ENCODE results near the gene TMCC2. TPM values are rescaled to one million over a fixed set of nuclear protein-coding genes. Genes with fewer than 3 reads are reported as not detected.

The TMCC2 gene
- total and polyA plus RNA-seq, 2 donors from 2014 or later: 1.3 to 3.5 TPM

- Histone ChIP-seq H3K9ac (ENCODE audit: low read length in 3 of 3) (peak overlapping the region in 1 of 3 donors; percentile 16), H3K36me3 (ENCODE audit: control insufficient read depth in 2 of 3, insufficient read depth in 3 of 3, low read length in 3 of 3) (no peaks in the 10 kb centered on the region), H3K27ac (ENCODE audit: low read depth in 2 of 2, low read length in 2 of 2) (no peak overlapping the region), H3K27me3 (ENCODE audit: control insufficient read depth, insufficient read depth, low read length) (no peaks in the 10 kb centered on the region), H3K9me3 (ENCODE audit: control insufficient read depth in 2 of 3, insufficient read depth in 1 of 3, low read length in 3 of 3) (no peaks in the 10 kb centered on the region), H3K4me1 (ENCODE audit: control insufficient read depth in 2 of 3, insufficient read depth in 2 of 3, low read depth in 1 of 3, low read length in 3 of 3) (peaks cover 0 to 16% (median 15%) of the 10 kb centered on the region in 3 donors), H3K4me3 (ENCODE audit: low read length in 3 of 3) (no peak overlapping the region)
- intact Hi-C loops (cut with DNase I): no loop called here
- no peak for FAIRE-seq
- no peak for TF ChIP-seq CTCF (IDR thresholded peaks at IDR 0.05; ENCODE audit: borderline replicate concordance, extremely low read depth, insufficient read depth)
- DNase-seq: no peak
Observed at GRCh38 chr1:205225901-205226765, 1.6 kb upstream of the TMCC2 start.

- H3K9ac ChIP-seq (ENCODE audit: low read length in 3 of 3): peak overlapping the region in 2 of 3 donors; percentile 53 to 65
- no peak overlapping the region for H3K27ac ChIP-seq (ENCODE audit: low read depth in 2 of 2, low read length in 2 of 2)
- FAIRE-seq (no peak), DNase-seq (peak in 2 of 5 donors; percentile 37 to 60)
- TF ChIP-seq CTCF (IDR thresholded peaks at IDR 0.05; ENCODE audit: borderline replicate concordance, extremely low read depth, insufficient read depth): no peak
- no peaks in the 10 kb centered on the region for H3K9me3 ChIP-seq (ENCODE audit: control insufficient read depth in 2 of 3, insufficient read depth in 1 of 3, low read length in 3 of 3)
- peaks cover 0 to 16% (median 15%) of the 10 kb centered on the region in 3 donors for H3K4me1 ChIP-seq (ENCODE audit: control insufficient read depth in 2 of 3, insufficient read depth in 2 of 3, low read depth in 1 of 3, low read length in 3 of 3)
- H3K27me3 ChIP-seq (ENCODE audit: control insufficient read depth, insufficient read depth, low read length): no peaks in the 10 kb centered on the region
- intact Hi-C loops (cut with DNase I): no loop called here
- peak overlapping the region; percentile 70 to 81 (median 74) for H3K4me3 ChIP-seq (ENCODE audit: low read length in 3 of 3)
- H3K36me3 ChIP-seq (ENCODE audit: control insufficient read depth in 2 of 3, insufficient read depth in 3 of 3, low read length in 3 of 3): no peaks in the 10 kb centered on the region
Observed at GRCh38 chr1:205226868-205227583, 720 bp upstream of the TMCC2 start.

GRCh38 chr1:205228093-205228521, 361 bp downstream of the TMCC2 start:
- Histone ChIP-seq H3K9ac (ENCODE audit: low read length in 3 of 3) (peak overlapping the region in 1 of 3 donors; percentile 1), H3K27me3 (ENCODE audit: control insufficient read depth, insufficient read depth, low read length) (no peaks in the 10 kb centered on the region), H3K4me1 (ENCODE audit: control insufficient read depth in 2 of 3, insufficient read depth in 2 of 3, low read depth in 1 of 3, low read length in 3 of 3) (peaks cover 0 to 16% (median 15%) of the 10 kb centered on the region in 3 donors), H3K27ac (ENCODE audit: low read depth in 2 of 2, low read length in 2 of 2) (no peak overlapping the region), H3K36me3 (ENCODE audit: control insufficient read depth in 2 of 3, insufficient read depth in 3 of 3, low read length in 3 of 3) (no peaks in the 10 kb centered on the region), H3K4me3 (ENCODE audit: low read length in 3 of 3) (peak overlapping the region; percentile 52 to 64 (median 61)), H3K9me3 (ENCODE audit: control insufficient read depth in 2 of 3, insufficient read depth in 1 of 3, low read length in 3 of 3) (no peaks in the 10 kb centered on the region)
- intact Hi-C loops (cut with DNase I): no loop called here
- DNase-seq (peak in 2 of 5 donors; percentile 37 to 66), FAIRE-seq (no peak)
- no peak for TF ChIP-seq CTCF (IDR thresholded peaks at IDR 0.05; ENCODE audit: borderline replicate concordance, extremely low read depth, insufficient read depth)
